ENCODE measurements around the gene MAST3. TPM values are rescaled to one million over a fixed set of nuclear protein-coding genes. Genes with fewer than 3 reads are reported as not detected.

Gene MAST3
- total RNA-seq, 1 donor from 2014 or later = 20.1 TPM

DNA sequence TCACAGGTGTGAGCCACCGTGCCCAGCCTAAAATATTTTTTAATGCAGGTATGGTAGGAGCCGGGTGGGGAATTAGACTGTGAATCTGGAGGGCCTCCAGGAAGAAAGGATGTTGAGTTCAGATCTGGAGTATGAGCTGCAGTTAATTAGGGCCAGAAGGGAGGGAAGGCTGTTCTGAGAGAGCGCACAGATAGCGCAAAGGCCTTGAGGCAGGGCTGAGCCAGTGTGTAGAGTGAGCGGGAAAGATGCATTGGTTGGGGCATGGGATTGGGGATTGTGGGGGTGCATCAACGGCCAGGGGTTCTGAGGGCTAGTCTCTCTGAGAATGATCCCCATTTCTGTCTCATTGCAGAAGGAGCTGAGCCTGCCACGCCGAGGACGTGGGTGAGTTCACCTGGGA is 9.7 kb downstream of the MAST3 start:
- intact Hi-C loops (cut with DNase I) = no loop called here

DNA sequence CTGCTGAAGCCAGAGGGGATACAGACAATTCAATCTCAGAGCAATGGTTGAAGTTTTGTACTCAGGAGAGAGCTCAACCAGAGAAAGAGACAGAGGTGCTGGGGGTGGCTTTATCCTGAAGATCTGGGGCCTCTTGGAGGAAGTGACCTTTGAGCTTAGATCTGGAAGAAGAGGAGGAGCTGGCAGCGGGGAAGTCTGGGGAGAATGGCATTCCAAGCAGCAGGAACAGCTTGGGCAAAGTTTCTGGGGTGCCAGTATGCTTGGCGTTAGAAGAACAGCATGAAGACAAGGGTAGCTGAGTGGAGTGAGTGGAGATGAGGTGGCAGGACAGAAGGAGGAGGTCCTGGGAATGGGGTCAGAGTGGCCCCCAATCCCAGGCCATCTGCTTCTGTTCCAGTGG is 11.3 kb downstream of the MAST3 start:
- ATAC-seq (no peak), DNase-seq (ENCODE audit: low spot score) (no peak)
- intact Hi-C loops (cut with DNase I) = no loop called here

More for the DNA sequence above, 9.7 kb downstream of the MAST3 start:
- no peak for DNase-seq (ENCODE audit: low spot score)
- no peak for ATAC-seq

DNA sequence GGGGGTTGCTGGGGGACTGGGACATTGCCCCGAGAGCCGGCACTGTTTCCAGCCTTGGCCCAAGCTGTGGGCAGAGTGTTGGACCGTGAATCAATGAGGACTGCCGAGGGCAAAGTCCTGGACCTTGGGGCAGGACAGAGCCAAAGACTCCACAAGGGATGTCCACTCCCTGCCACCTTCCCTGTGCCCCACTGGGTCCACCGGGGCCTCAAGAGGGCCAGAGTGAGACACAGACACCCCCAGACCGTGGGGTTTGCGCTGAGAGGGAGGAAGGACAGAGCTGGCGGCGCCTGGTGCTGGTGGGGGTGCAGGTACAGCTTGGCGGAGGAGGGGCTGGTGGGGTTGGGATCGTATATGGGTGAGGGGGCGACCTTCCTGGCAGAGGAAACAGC is 11.8 kb downstream of the MAST3 start:
- DNase-seq (ENCODE audit: low spot score) (no peak), ATAC-seq (no peak)
- intact Hi-C loops (cut with DNase I) = no loop called here

- intact Hi-C loops (cut with DNase I) = loop anchor here (10.0 kb wide), 1 partner anchor 55 kb away; no protein-coding TSS in a partner anchor
- ATAC-seq (peak; percentile 59), DNase-seq (ENCODE audit: low spot score) (peak; percentile 77)
These were observed 12.4 kb downstream of the MAST3 start for GRCh38 chr19:18109733-18110608.

DNA sequence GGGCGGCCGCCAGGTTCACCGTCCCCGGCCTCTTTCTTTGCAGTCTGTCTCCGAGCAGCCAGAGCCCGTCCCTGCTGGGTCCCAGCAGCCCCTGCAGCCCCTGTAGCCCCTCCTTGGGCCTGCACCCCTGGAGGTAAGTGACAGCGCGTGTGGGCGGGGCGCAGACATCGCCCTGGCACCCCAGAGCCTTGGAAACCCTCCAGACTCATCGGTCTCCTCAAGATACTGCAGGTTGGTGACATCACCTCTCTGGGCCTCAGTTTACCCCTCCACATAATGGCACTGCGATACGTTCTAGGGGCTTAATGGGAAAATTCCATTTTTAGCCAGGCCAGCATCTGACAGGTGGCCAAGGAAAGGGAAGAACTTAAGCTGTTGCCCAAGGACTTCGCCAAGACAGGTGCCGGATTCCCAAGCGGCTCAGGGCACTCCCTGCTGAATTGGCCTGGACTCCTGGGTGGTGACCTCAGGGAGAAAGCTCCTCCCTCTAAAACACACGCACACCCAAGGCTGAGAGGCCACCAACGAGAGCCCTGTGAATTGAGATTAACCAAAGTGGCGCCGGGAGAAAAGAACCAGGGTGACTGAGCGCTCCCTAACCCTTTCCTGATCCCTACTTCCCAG is 13.1 kb downstream of the MAST3 start:
- no peak for ATAC-seq
- intact Hi-C loops (cut with DNase I) = loop anchor here (10.0 kb wide), 1 partner anchor 54 kb away; no protein-coding TSS in a partner anchor

DNA sequence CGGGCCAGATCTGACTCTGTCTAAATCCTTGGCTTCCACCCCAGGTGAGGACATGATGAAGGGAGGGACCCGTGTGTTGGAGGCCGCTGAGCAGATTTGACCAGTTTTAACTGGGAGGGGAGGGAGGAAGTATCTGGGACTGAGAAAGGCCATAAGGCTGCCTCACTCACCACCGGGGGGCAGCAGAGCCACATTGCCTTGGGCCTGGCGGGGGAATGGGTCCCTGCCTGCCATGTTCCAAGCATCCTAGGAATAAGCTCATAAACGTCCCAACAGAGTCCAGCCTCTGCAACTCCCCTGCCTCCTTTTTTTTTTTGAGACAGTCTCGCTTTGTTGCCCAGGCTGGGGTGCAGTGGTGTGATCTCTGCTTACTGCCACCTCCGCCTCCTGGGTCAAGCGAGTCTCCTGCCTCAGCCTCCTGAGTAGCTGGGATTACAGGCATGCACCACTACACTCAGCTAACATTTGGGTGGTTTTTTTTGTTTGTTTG is 15.5 kb downstream of the MAST3 start:
- intact Hi-C loops (cut with DNase I) = loop anchor here (10.0 kb wide), 1 partner anchor 52 kb away; no protein-coding TSS in a partner anchor
- DNase-seq (ENCODE audit: low spot score) (peak; percentile 92), ATAC-seq (peak; percentile 84)

More for the DNA sequence above, 13.1 kb downstream of the MAST3 start:
- no peak for DNase-seq (ENCODE audit: low spot score)

DNA sequence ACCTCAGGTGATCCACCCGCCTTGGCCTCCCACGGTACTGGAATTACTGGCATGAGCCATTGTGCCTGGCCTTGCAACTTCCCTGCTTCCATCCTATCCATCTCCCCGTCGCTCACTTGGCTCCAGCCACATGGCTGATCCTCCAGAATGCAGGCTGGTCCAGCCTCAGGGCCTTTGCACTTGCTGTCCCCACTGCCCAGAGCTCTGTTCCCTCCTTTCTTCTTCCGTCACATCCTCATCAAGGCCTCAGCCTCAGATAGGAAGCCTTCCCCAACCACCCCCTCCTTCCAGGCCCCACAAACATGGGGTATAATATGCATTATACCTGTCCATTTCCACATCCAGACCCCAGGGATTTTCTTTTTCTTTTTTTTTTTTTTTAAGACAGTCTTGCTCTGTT is 16.2 kb downstream of the MAST3 start:
- ATAC-seq = no peak
- intact Hi-C loops (cut with DNase I) = loop anchor here (10.0 kb wide), 1 partner anchor 51 kb away; no protein-coding TSS in a partner anchor
- no peak for DNase-seq (ENCODE audit: low spot score)

DNA sequence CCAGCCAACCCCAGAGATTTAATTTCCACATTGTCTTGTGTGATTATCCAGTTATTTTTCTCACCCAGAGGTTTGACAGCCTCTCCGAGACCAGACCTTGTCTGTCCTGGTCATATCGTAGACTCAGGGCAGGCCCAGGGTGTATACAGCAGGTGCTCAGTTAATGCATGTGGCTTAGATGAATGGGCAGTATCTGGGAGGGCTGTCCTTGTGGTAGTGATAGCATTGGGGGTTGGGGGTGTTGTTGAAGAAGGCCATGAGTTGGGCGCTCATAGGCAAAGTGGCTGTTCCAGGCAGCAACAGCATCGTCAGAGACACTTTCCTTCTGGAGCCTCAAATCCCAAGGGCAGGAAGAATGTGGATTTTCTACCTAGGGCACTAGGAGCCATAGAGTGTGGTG is 16.9 kb downstream of the MAST3 start:
- no peak for ATAC-seq
- no peak for DNase-seq (ENCODE audit: low spot score)
- intact Hi-C loops (cut with DNase I) = loop anchor here (10.0 kb wide), 1 partner anchor 50 kb away; no protein-coding TSS in a partner anchor

DNA sequence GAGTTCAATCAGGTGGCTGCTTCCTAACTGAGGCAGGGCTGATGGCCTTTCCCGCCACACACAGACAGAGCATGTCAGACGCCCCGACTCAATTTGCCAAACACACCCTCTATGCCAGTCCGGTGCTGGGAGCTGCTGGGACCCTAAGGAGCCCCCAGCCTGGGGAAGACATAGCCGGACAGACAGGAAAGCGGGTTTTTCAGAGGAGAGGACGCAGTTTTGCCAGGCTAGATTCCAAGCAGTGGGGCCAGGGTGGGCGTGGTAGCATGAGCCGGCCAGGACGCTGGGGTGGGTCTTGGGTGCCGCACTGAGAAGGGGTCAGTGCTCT is 19.8 kb downstream of the MAST3 start:
- ATAC-seq (no peak), DNase-seq (ENCODE audit: low spot score) (no peak)
- intact Hi-C loops (cut with DNase I) = loop anchor here (10.0 kb wide), 1 partner anchor 47 kb away; no protein-coding TSS in a partner anchor

DNA sequence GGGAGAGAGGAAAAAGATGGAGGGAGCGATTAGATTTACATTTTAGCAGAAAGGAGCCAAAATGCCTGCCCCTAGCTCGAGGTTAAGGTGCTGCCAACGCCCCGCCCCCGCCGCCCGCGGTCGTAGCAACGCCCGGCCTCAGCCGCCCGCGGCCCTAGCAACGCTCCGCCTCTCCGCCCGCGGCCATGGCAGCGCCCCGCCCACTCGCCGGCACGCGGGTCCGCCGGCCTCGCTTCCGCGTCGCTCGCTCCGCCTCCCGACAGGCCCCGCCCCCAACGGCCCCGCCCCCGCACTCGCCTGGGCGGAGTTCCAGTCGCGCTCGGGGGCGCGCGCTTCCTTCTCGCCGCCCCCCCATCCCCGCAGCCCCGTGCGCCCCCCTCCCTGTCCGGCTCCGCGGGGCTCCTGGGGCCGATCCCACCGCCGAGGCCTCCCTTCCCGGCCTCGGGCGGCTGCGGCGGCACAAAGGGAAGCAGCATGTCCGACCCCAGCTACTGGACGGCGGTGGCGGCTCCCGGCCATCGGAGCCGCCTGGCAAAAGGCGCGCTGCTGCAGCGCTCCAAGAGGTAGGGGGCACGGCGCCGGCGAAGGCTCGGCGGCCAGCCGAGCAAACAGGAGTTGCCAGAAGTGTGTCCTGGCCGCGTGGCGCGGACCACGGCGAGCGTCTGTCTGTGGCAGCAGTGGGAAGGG is 20.3 kb downstream of the MAST3 start:
- peak; percentile 86 for ATAC-seq
- DNase-seq (ENCODE audit: low spot score) = peak; percentile 94
- intact Hi-C loops (cut with DNase I) = loop anchor here (10.0 kb wide), 1 partner anchor 47 kb away; no protein-coding TSS in a partner anchor

- intact Hi-C loops (cut with DNase I) = loop anchor here (10.0 kb wide), 1 partner anchor 46 kb away; no protein-coding TSS in a partner anchor
- ATAC-seq (no peak), DNase-seq (ENCODE audit: low spot score) (no peak)
These were observed 20.9 kb downstream of the MAST3 start for GRCh38 chr19:18118420-18119012.

DNA sequence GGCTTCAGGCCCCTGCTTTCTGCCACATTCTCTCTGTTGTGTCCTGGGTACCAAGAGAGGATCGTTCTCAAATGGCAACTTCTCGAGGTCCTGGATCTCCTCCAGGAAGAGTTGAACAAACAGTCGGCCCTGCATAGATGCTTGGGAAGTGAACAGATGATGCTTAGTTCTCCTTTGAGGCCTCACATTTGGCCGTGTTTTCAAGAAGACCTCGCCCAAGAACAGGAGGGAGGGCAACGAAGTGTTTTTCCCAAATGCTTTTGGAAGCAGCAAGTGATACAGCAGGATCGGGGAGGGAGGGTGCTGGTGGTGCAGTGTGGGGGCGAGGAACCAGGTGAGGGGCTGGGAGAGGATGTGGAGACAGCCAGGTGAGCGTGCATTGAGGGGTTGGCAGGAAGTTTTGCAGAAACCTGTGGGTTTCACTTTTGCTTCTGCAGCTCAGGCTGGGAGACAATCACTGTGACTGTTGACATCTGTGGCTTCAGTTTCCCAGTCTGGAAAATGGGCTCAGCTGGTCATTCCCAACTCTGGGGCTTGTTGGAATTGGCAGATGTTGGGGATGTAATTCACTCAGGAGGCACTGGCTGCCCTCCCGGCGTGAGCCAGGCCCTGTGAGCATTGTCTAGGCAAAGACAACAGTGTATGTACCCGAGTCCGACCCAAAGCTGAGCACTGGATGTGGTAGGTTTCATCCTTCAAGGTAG is 21.6 kb downstream of the MAST3 start:
- ATAC-seq (peak; percentile 37), DNase-seq (ENCODE audit: low spot score) (no peak)
- intact Hi-C loops (cut with DNase I) = loop anchor here (10.0 kb wide), 1 partner anchor 46 kb away; no protein-coding TSS in a partner anchor

DNA sequence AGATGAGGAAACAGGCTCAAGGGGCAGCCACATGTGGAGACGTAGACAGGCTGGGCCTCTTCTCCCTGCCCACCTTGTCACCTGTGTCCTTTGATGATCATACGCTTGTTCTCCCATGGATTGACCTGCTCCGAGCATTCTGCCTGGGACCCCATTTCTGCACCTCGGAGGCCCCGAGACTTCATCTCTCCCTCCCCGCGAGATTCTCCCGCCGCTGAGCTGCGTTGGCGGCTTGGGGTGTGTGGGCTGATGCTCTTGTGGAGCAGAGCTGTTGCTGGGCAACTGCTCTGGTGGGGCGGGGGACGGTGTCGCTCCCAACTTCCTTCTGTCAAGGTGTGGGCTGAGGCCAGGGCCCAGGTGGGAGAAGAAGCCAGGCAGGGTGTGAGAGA is 22.1 kb downstream of the MAST3 start:
- intact Hi-C loops (cut with DNase I) = loop anchor here (5.0 to 10.0 kb wide), 2 partner anchors 45 to 128 kb away; no protein-coding TSS in a partner anchor
- ATAC-seq (no peak), DNase-seq (ENCODE audit: low spot score) (no peak)

GRCh38 chr19:18120127-18120526 is 22.5 kb downstream of the MAST3 start:
- no peak for DNase-seq (ENCODE audit: low spot score)
- ATAC-seq = no peak
- intact Hi-C loops (cut with DNase I) = loop anchor here (5.0 kb wide), 1 partner anchor 127 kb away; no protein-coding TSS in a partner anchor

GRCh38 chr19:18121166-18121565 is 23.6 kb downstream of the MAST3 start:
- ATAC-seq (no peak), DNase-seq (ENCODE audit: low spot score) (no peak)
- intact Hi-C loops (cut with DNase I) = loop anchor here (5.0 kb wide), 1 partner anchor 126 kb away; no protein-coding TSS in a partner anchor

DNA sequence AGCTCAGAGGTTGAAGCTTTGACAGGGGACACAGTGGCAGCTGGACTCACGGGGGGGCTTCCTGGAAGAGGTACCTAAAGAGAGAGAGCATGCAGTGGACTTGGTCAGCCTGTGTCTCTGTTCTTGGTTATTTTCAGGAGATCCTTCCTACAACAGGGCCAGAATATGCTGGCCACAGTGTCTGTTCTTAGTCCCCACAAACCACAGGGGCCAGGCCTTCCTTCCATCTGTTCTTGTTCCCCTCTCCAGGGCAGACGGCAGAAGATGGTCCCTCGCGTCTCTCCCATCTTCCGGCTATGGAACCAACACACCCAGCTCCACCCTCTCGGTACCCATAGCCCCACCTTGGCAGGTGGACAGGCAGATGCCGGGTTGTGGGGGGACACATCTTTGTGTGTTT is 24.8 kb downstream of the MAST3 start:
- intact Hi-C loops (cut with DNase I) = loop anchor here (5.0 kb wide), 1 partner anchor 125 kb away; no protein-coding TSS in a partner anchor
- no peak for ATAC-seq
- no peak for DNase-seq (ENCODE audit: low spot score)

- ATAC-seq (no peak), DNase-seq (ENCODE audit: low spot score) (no peak)
- intact Hi-C loops (cut with DNase I) = loop anchor here (5.0 kb wide), 1 partner anchor 124 kb away; no protein-coding TSS in a partner anchor
These were observed 25.6 kb downstream of the MAST3 start for GRCh38 chr19:18122860-18123795.
